ENCODE measurements around the gene CBX2. TPM values are rescaled to one million over a fixed set of nuclear protein-coding genes. Genes with fewer than 3 reads are reported as not detected.

The CBX2 gene
- total RNA-seq, 4 donors from 2014 or later, result 4.6 to 12.9 (median 8.7) TPM

GRCh38 chr17:79797492-79798298 is 19.7 kb downstream of the CBX2 start:
- Histone ChIP-seq H3K27me3 (peaks cover 19 to 85% (median 56%) of the 10 kb centered on the region in 4 donors), H3K4me1 (peaks cover 57 to 87% (median 60%) of the 10 kb centered on the region in 3 donors)
- intact Hi-C loops (cut with DNase I), result loop anchor here (5.0 kb wide), 1 partner anchor 45 kb away; no protein-coding TSS in a partner anchor

GRCh38 chr17:79798299-79799173 is 20.6 kb downstream of the CBX2 start:
- DNase-seq, result no peak
- Histone ChIP-seq H3K27ac (peak overlapping the region in 1 of 4 donors; percentile 82), H3K36me3 (peaks cover 0 to 13% (median 0%) of the 10 kb centered on the region in 3 donors), H3K4me1 (peaks cover 54 to 87% (median 65%) of the 10 kb centered on the region in 3 donors), H3K27me3 (peaks cover 27 to 85% (median 59%) of the 10 kb centered on the region in 4 donors), H3K9me3 (no peaks in the 10 kb centered on the region), H3K4me3 (peak overlapping the region; percentile 58 to 92 (median 80))
- intact Hi-C loops (cut with DNase I), result loop anchor here (5.0 kb wide), 1 partner anchor 44 kb away; no protein-coding TSS in a partner anchor
- 1% methylated on average over 36 to 46 of the region's 70 CpGs for WGBS, 2 donors
- TF ChIP-seq POLR2A (IDR thresholded peaks at IDR 0.05), result no peak
- no peak for TF ChIP-seq CTCF (IDR thresholded peaks at IDR 0.05)

More at GRCh38 chr17:79797492-79798298, 19.7 kb downstream of the CBX2 start:
- TF ChIP-seq POLR2A (IDR thresholded peaks at IDR 0.05) (no peak), CTCF (IDR thresholded peaks at IDR 0.05) (no peak)
- no peak for DNase-seq
- peak overlapping the region; percentile 65 to 91 (median 84) for H3K27ac ChIP-seq
- H3K9me3 ChIP-seq, result no peaks in the 10 kb centered on the region
- WGBS, 2 donors, result no CpG with 5 or more reads among the region's 89 CpGs
- peak overlapping the region; percentile 58 to 92 (median 80) for H3K4me3 ChIP-seq
- H3K36me3 ChIP-seq, result peaks cover 0 to 13% (median 0%) of the 10 kb centered on the region in 3 donors

- peaks cover 33 to 85% (median 64%) of the 10 kb centered on the region in 4 donors for H3K27me3 ChIP-seq
- DNase-seq, result no peak
- 7 to 8% methylated on average over 7 to 16 of the region's 23 CpGs for WGBS, 2 donors
- intact Hi-C loops (cut with DNase I), result loop anchor here (5.0 kb wide), 1 partner anchor 43 kb away; no protein-coding TSS in a partner anchor
- TF ChIP-seq CTCF (IDR thresholded peaks at IDR 0.05), result no peak
- TF ChIP-seq POLR2A (IDR thresholded peaks at IDR 0.05), result no peak
- H3K27ac ChIP-seq, result no peak overlapping the region
- H3K4me1 ChIP-seq, result peaks cover 60 to 87% (median 72%) of the 10 kb centered on the region in 3 donors
- no peaks in the 10 kb centered on the region for H3K9me3 ChIP-seq
- peaks cover 0 to 13% (median 0%) of the 10 kb centered on the region in 3 donors for H3K36me3 ChIP-seq
- H3K4me3 ChIP-seq, result no peak overlapping the region
Observed at GRCh38 chr17:79799174-79799537, 21.2 kb downstream of the CBX2 start.

GRCh38 chr17:79799538-79800324 is 21.8 kb downstream of the CBX2 start:
- DNase-seq, result no peak
- Histone ChIP-seq H3K4me1 (peaks cover 64 to 87% (median 77%) of the 10 kb centered on the region in 3 donors), H3K36me3 (peaks cover 0 to 9% (median 0%) of the 10 kb centered on the region in 3 donors), H3K9me3 (no peaks in the 10 kb centered on the region), H3K27me3 (peaks cover 36 to 85% (median 70%) of the 10 kb centered on the region in 4 donors), H3K4me3 (peak overlapping the region in 1 of 4 donors; percentile 59), H3K27ac (no peak overlapping the region)
- intact Hi-C loops (cut with DNase I), result loop anchor here (5.0 kb wide), 1 partner anchor 43 kb away; no protein-coding TSS in a partner anchor
- 2 to 5% methylated on average over 22 to 25 of the region's 31 CpGs for WGBS, 2 donors
- TF ChIP-seq POLR2A (IDR thresholded peaks at IDR 0.05) (no peak), CTCF (IDR thresholded peaks at IDR 0.05) (no peak)
